EL (cell line): Measurements from ENCODE around the gene TMEM198.

Experiments used
- DNase-seq: peaks from one replicate; pipeline ENCODE4 v3.0.0-alpha.2; 2016

Gene TMEM198

DNA sequence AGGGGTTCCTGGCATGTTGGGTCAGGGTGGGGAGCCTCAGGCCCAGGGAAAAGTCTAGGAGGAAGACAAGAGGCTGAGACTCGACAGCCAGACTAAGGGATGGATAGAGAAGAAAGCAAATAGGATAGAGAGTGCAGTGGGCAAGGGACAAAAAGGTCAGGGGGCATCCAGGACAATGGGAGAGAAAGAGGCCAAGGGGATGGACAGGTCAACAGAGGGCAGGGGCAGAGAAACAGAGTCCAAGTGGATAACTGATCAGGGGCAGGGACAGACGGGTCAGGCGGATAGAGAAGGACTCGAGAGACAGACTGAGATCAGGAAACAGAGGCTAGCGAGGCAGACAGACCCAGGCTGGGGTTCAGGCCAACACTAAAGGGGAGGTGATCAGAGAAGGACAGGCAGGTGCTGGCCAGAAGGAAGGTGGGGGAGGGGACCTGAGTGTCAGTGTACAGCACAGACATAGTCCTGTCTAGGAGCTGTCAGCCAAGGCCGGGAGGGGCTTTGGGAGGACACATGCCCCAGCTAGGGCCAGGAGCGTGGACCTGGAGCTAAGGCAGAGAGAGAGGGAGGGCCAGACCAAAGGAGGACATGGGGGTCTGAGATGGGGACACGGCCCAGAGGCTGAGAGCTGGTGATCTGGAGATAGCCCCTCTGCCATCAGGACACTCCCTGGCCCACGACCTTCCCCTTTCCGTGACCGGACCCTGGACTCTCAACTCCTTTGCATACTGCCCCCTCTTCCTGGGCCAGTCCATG is 17.3 kb upstream of the TMEM198 start:
- DNase-seq = no peak

DNA sequence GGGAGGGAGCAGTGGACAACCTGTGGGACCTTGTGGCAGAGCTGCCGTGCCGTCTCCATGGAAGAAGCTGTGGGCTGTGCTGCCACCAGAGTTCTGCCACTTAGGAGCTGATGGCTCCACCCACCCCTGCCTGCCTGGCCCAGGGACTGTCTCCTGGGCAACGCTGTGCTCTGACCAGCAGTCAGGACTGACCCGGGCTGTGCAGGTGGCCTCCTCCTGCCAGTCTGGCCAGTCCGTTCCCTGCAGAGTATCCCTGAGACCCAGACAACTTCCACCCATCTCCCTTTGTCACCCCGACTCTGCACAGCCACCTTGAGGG is 16.8 kb upstream of the TMEM198 start:
- no peak for DNase-seq

DNA sequence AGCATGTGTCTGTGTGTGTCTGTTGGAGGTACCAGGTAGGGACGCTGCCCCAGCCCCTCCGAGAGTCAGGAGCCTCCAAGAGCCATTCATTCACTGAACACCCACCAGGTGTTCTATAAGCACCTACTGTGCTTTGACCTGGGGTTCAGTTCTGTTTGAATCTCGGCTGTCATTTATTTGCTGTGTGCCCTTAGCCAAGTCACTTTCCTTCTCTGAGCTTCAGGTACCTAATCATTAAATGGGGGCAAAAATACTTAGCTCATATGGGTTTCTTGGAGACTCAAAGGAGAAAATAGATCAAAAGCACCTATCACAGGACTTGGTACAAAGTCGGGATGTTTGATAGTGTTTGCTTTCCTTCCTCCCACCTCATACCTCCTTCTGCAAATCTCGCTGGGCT is 16.4 kb upstream of the TMEM198 start:
- DNase-seq = no peak

DNA sequence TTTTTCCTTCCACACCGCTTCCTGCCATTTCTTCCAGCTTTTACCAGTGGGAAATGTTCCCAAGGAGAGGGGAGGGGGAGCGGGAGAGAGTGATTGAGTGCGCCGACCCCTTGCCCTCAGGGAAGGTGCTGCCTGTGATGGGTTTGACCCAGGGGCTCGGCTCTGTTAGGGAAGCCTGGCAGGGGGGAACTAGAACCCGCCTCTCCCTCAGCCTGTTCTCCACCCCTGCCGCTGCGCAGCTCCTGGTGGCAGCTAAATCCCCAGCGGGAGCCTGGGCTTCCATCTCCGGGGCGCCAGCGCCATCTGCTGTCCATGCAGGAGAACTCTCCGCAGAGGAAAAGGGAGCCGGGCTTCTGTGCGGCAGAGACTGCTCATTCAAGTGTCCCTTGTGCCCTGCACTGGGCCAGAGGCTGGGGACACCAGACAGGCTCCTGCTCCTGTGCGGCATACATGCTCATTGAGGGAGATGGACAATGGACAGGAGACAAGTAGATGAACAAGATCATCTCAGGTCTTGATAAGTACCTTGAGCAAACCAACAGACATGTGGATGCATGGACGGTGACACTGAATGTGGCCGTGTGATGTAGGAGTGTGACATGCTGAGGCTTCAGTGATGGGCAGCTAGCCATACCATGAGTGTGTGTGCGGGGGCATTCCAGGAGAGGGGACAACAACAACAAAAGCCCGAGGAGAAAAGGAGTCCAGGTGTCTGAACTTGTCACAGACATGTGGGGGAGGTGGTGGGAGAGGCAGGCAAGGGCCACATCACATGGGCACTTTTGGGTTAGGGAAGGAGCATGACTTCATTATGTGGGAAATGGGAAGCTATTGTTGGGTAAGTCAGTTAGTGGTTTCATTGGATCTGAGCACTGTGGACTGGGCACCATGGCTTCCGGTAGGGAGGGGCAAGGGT is 13.5 kb upstream of the TMEM198 start:
- DNase-seq = peak; percentile 81

DNA sequence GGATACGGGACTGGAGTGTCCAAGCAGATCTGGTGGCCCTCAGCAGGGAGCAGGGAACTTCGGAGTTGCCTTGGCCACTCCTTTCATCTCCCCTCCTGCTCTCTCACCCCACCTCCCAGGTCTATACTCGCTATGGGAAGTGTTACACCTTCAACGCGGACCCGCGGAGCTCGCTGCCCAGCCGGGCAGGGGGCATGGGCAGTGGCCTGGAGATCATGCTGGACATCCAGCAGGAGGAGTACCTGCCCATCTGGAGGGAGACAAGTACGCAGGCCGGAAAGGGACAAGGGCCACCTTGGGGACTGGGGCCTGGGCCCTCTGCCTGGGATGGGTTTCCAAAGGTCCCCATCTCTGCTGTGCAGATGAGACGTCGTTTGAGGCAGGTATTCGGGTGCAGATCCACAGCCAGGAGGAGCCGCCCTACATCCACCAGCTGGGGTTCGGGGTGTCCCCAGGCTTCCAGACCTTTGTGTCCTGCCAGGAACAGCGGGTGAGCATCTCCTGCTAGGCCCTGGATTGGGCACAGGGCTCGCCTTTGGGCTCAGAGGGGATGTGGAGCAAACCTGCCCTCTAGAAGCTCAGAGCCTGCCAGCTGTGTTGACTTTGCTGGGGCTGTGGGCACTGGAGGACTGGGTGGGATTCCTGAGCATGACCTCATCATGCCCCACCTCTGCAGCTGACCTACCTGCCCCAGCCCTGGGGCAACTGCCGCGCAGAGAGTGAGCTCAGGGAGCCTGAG is 12.0 kb upstream of the TMEM198 start:
- DNase-seq = no peak

DNA sequence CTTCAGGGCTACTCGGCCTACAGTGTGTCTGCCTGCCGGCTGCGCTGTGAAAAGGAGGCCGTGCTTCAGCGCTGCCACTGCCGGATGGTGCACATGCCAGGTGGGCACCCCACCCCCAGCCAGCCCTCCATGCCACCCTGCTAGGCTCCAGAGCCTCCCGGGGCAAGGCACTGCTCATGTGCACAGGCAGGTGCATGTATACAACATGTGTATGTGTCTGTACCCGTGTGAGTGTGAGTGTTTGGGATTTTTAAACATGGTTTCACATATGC is 11.5 kb upstream of the TMEM198 start:
- no peak for DNase-seq

DNA sequence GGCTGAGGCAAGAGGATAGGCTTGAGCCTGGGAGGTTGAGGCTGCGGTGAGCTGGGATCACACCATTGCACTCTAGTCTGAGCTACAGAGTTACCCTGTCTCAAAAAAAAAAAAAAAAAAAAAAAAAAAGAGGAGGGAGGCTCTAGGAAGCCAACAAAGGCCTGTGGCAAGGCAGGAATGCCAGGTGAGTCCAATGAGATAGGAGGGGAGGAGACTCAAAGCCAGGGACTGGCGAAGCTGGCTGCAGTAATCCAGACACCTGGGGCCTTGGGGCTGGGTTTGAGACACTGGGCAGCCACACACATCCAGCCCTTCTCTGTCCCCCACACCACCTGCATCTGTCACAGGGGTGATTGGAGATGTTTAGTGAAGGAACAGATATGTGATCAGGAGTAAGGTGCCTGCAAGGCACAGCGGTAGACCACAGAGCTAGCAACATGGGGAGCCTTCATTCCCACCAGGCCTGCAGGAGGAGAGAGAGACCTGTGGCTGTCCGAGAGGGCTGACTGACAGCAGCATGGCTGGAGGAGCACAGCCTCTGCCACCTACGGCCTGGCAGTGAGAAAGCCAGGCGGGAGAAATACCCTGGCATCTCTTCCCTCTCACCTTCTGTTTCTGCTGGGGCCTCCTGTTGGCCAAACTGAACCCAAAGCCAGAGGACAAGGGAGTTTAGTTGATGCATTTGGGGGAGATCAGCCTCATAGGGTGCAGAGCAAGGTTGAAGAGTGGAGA is 9.7 kb upstream of the TMEM198 start:
- DNase-seq = no peak

DNA sequence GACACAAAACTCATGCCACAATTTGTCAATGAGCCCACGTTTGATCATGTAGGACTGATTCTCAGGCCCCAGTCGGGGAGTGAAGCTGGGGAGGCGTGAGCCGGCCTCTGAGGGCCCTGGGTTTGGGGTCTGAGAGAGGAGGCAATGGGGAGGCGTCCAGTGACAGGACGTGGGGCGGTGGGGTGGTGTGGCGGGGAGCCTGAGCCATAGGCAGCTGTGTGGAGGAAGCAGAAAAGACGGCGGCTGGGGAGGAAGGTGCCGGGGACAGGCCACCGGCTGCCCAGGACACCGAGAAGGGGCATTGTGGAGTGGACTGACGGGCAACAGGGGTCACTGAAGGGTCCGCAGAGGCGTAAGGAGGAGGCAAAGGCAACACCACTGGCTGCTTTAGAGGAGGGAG is 7.4 kb upstream of the TMEM198 start:
- DNase-seq = no peak

DNA sequence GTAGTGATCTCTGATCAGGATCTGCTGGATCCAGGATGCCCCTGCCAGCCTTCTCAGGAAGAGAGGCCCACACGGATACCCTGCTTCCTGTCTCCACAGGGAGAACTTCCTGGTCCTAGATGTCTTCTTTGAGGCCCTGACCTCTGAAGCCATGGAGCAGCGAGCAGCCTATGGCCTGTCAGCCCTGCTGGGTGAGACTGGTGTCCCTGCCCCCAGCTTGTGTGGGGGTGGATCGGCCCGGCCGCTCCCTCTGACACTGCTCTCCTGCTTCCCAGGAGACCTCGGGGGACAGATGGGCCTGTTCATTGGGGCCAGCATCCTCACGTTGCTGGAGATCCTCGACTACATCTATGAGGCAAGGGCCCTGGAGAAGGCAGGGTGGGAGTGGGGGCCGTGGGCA is 6.9 kb upstream of the TMEM198 start:
- DNase-seq = no peak

DNA sequence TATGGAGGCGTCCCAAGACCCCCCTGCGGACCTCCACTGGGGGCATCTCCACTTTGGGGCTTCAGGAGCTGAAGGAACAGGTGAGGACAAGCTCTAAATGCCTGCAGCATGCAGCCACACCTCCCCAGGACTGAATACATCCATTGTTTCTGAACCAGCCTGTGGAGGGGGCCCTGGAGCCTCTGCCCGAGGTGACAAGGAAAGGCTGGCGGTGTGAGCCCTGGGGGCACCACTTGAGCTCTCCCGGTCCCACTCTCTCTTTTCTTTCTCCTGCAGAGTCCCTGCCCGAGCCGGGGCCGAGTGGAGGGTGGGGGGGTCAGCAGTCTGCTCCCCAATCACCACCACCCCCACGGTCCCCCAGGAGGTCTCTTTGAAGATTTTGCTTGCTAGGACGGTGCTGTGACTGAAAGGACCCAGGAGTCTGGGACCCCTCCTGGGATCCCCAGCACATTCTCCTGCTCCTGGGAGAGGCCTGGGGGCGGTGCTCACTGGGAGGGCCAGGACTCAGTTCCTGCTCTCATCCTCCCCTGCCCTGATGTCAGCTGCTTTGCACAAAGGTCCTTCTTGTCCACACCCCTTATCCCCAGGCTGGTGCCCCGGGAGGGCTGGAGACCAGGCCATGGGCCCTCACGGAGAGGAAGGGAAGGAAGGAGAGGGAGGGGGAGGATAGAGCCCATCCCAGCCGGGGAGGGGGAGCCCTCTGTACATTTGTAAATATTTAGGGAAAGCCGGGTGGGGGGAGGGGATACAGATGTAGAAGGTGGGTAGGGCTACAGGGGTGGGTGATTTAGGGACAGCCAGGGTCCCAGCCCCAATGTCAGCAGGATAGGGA is 6.0 kb upstream of the TMEM198 start:
- no peak for DNase-seq

DNA sequence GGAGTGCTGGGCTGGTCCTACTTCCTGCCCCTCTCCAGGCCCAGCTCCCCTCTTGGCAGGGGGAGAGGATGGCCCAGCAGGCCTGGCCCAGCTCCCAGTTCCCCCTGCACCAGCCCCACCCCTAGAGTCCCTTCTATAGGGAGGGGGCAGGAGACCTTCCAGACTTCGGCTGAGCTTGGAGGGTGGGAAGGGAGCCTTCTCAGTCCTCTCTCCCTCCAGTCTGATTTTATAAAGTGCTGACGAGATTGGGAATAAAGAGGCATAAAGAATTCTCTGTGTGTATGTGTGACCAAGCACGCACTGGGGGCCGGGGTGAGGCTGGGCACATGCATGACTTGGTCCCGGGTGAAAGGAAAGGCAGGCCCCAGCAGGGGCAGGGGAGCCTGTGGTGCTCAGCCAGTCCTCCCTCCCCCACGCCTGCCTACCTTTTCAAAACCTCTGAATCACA is 5.3 kb upstream of the TMEM198 start:
- DNase-seq = no peak

DNA sequence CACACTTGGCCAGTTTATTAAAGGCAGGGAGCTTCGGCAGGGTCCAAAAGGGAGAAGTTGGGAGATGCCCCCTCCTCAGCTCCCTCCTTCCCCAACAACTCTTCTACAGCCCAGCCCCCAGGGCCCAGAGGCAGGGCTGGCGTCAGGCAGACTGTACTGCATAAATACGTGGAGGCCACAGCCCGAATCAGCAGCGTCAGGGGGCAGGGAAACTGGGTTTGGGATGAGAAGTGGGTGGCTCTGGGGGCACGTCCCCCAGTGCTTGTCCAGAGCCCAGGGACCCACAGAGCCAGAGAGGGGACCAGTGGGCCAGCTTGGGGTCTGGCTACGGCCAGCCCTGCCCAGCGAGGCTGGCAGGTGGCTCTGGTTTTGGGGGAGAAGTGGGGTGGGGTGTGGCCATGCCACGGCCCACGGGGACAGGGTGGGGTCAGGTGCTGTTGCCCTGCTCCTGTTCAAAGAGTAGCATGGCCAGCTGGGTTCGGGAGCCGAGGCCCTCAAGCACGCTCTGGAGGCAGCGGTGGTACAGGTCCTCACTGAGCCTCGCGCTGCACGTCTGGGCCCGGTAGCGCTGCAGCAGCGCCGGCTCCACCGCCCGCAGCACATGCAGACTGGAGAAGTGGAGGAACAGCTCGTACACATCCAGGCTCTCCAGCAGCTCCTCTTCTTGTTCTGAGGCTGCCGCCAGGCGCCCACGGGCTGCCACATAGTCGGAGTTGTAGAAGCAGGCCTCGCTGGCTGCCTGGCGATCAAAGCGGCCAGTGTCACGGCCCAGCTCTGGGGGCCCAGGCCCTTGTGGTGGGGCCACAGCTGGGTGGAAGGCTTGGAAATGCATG is 4.7 kb upstream of the TMEM198 start:
- no peak for DNase-seq

DNA sequence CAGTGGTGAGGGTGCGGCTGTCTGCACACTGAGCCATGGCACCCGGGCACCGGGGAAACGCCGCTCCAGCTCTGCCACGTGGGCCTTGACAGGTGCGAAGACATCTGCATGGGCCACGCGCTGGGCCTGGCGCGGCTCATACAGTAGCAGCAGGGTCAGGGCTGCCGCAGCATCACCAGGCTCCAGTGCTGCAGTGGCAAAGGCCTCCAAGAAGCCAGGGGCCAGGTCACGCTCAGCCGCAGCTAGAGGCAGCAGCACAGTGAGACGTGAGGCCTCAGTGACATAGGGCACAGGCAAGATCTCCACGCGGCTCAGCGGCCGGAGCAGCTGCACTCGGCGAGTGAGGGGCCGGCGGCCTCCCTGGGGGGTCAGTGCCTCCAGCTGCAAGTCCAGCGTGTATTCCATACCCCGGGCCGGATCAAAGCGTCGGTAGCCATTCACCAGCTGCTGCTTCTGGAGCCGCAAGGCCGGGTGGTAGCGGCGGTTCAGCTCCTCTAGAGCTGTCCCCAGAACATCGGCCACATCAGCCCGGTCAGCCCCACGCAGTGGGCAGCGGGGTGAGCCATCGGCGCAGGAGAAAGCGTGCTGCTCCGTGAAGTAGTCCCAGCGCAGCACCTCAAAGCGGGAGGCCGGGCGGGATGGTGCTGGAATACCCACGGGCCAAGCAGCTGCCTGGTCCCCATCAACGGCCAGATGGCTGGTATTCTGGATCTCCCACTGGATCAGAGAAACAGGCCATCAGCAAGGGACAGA is 3.7 kb upstream of the TMEM198 start:
- no peak for DNase-seq

DNA sequence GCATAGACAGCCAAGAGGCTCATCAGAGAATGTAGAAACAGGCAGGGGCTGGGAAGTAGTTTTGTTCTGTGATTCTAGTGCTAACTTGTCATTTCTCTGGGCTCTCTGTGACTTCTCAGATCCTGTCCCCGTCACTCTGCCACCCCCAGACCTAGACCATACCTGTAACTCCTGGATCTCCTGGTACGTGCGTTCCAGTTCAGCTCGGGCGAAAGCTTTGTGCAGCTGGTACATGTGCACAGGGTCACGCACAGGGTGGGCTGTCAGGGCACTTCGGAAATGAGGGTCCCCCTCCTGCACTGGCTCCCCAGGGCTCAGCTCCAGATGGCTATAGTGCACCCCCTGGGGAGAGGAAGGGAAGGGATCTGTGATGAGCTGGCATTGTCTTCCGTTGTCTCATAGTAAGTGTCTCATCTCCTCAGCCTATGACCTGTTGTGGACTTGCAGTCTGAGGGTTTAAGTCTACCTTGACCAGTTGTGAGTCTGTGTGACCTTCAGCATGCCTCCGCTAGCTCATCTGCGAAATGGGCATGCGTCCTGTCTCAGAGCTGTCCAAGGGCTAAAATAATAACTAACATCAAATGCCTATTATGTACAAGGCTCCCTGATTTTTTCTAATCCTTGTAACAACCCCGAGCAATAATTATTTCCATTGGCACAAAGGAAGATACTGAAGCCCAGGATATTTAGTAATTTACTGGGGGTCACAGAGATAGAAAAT is 2.9 kb upstream of the TMEM198 start:
- no peak for DNase-seq

DNA sequence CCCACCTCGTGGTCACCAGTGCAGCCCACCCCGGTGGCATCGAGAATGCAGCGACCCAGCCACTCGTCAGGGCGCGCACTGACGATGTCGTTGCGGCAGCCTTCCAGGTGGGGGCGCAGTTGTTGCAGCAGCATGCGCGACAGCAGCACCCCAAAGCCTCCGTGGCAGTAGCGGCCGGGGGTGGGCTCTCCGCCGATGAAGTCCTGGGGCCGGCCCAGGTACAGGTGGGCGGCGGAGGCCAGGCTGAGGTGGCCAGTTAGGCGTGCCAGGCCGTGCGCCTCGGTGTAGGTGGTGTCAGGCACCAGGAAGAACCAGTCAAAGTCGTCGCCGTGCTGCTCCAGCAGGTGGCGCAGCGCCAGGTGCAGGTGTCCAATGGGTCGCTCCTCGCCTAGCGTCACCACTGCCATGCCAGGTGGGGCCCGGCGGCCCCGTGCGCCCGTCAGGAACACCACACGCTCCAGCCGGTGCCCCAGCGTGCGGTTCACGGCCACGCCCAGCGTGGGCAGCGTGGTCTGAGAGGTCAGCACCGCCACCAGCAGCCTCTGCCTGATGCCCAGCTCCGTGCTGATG is 2.1 kb upstream of the TMEM198 start:
- peak; percentile 34 for DNase-seq

DNA sequence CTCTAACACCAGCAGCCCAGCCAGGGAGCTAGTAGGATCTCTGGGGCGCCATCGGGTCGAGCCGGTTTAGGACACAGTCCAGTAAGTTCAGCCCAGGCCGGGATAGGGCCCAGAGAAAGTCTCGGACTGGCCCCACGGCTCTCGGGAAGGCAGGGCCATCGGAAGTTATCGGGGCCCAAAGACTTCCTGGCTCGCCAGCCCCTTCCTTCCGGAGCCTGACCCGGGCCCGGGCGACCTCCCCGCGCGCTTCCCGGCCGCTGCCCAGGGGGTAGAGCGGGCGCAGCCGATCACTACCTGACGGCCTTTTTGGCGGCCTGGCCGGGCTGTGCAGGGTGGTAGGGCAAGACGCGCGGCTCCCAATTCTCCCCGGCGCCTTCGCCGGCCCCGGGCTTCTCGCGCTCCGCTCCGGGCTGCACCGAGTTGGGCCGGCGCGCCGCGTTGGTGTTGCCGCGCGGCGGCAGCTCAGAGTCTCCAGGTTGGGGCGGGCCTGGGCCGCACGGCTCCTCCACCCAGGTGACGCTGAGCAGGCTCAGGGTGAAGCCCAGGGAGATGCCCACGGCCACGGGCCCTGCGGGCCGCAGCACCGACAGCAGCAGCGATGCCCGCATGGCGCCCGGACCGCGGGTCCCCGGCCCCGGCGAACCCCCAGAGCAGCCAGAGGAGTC is 765 bp upstream of the TMEM198 start:
- DNase-seq = peak; percentile 55

DNA sequence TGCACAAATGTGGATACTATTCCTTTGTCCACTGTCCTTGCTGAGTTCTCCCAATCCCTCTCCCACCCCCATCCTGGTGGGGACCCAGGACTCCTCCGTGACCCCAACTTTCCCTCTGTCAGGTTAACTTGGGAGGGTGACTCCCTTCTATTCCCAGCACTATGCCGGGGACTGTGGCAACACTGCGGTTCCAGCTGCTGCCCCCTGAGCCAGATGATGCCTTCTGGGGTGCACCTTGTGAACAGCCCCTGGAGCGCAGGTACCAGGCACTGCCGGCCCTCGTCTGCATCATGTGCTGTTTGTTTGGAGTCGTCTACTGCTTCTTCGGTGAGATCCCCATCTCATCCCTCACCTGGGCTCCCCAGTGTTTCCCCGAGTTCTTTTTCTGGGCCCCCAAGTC is 739 bp downstream of the TMEM198 start:
- no peak for DNase-seq

DNA sequence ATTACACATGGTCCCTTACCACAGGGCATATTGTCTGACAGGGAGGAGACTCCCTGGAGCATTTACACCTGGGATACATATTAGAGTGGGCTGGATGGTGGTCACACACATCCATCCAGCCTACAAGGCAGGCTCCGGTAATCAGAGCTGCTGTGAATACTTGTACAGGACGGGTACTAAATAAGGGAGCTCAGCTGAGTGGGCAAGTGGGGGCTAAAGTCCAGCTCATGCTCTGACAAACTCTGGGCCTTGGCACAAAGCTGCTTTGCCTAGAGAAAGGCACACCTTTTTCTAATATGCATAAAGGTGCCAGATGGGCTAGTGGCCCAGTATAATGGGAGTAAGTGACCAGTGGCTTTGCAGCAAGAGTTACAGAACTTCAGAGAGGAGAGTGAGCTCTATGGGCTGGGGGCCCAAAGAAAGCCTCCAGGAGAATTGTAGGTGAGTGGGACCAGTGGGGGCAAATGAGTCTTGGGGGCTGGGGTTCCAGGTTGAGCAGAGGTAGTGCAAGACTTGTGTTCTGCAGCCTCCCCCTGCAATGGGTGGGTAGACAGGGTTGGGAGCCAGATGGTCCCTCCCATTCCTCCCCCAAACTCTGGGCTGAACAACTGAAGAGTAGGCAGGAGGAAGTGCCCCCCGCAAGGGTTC is 1.6 kb downstream of the TMEM198 start:
- no peak for DNase-seq
